ENCODE data around the gene HIGD1B. TPM values are rescaled to one million over a fixed set of nuclear protein-coding genes. Genes with fewer than 3 reads are reported as not detected.
A peak's percentile ranks its signal among the peaks of the same experiment; 100 is the strongest.

HIGD1B gene
- total and polyA plus RNA-seq, 9 donors: 1.1 to 6.8 (median 2.0) TPM

DNA sequence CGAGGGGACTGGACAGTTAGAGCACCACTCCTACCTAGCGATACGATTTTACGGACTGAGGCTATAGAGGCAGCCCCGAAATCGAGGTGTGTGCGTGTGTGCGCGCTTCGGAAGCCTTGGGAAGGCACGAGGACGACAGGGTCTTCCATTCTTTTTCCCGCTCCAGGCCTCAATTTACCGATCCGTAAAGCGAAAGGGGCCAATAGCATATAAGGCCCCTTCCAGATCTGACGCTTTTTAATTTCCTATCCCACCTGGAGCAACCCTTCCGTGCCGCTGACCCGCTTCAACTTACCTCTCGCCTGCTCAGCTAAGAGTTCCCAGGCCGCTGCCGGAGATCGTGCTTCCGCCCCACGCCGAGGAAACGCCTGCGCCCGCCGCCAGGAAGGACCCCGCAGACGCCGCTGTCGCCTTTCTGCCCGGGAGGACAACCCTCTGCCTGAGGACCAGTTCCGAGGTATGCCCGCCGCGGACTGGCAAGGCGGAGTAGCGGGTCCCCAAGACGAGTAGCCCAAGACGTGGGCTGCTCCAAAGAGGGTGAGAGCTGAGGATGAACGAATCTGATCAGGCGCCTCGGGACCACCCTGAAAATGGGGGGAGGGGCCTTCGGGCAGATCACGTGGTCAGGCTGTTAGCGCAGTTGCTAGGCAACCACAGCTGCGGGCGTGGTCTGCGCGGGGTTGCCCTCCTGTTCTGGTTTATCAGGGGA, 51.5 kb downstream of the HIGD1B start, which contains the start of gene EFTUD2:
EFTUD2 (minus strand) TSS at position 372 of the 709 bp plus-strand sequence. CDS start 4,924 bp downstream, outside the sequence.
- Histone ChIP-seq H3K27ac (peak within 1 kb of the TSS; percentile 73 to 93), H3K9me3 (no peaks in the 10 kb centered on the region), H3K36me3 (no peaks in the 10 kb centered on the region), H3K4me1 (ENCODE audit: insufficient read depth) (peaks cover 4% of the 10 kb centered on the region), H3K27me3 (no peaks in the 10 kb centered on the region), H3K4me3 (peak within 1 kb of the TSS; percentile 73)
- TF ChIP-seq CTCF (IDR thresholded peaks at IDR 0.05) (peak in 2 of 3 donors; percentile 52 to 55), POLR2A (IDR thresholded peaks at IDR 0.05) (peak; percentile 51), EP300 (IDR thresholded peaks at IDR 0.05) (no peak)
- 0% methylated on average over 54 of the region's 54 CpGs for WGBS, 3 donors
- DNase-seq: peak; percentile 92 to 96 (median 95)
- intact Hi-C loops (cut with DNase I): no loop called here

Small RNA genes lying within 50 kb of the gene (small RNA-seq; reads per million reads assigned to genes)
- not detected for gene RN7SL405P

Other genes with a start within 250 kb of the HIGD1B start
- not detected for gene MEIOC, start 191.4 kb upstream of the HIGD1B start, total RNA-seq
- gene MEIOC, start 191.4 kb upstream of the HIGD1B start, polyA plus RNA-seq: under 1 TPM in 1 of 2 donors, not detected in 1; 0.07 TPM
- 10 to 100 TPM in 6 of 7 donors, 1 to 10 TPM in 1; 9.8 to 15.1 (median 11.3) TPM for gene CCDC43, start 158.1 kb upstream of the HIGD1B start, total RNA-seq
- 10 to 100 TPM in 1 of 2 donors, 1 to 10 TPM in 1; 8.4 to 14.9 TPM for gene CCDC43, start 158.1 kb upstream of the HIGD1B start, polyA plus RNA-seq
- gene DBF4B, start 139.2 kb upstream of the HIGD1B start, total RNA-seq: 1 to 10 TPM; 3.1 to 9.7 (median 6.7) TPM
- 1 to 10 TPM; 5.6 to 6.8 TPM for gene DBF4B, start 139.2 kb upstream of the HIGD1B start, polyA plus RNA-seq
- 1 to 10 TPM in 4 of 7 donors, under 1 TPM in 3; 0.12 to 2.3 (median 1.5) TPM for gene ADAM11, start 88.9 kb upstream of the HIGD1B start, total RNA-seq
- gene ADAM11, start 88.9 kb upstream of the HIGD1B start, polyA plus RNA-seq: 1 to 10 TPM in 1 of 2 donors, under 1 TPM in 1; 0.17 to 1.1 TPM
- 1 to 10 TPM; 1.3 to 6.4 (median 4.3) TPM for gene GJC1, start 17.6 kb upstream of the HIGD1B start, total RNA-seq
- 10 to 100 TPM in 1 of 2 donors, 1 to 10 TPM in 1; 3.8 to 18.4 TPM for gene GJC1, start 17.6 kb upstream of the HIGD1B start, polyA plus RNA-seq
- gene EFTUD2, start 51.6 kb downstream of the HIGD1B start, total RNA-seq: 10 to 100 TPM; 28.4 to 78.7 (median 62.5) TPM
- 100 to 1,000 TPM in 1 of 2 donors, 10 to 100 TPM in 1; 22.2 to 111 TPM for gene EFTUD2, start 51.6 kb downstream of the HIGD1B start, polyA plus RNA-seq
- gene GFAP, start 67.6 kb downstream of the HIGD1B start, total RNA-seq: 1 to 10 TPM in 2 of 7 donors, under 1 TPM in 4, not detected in 1; 0.08 to 1.8 (median 0.49) TPM
- gene GFAP, start 67.6 kb downstream of the HIGD1B start, polyA plus RNA-seq: under 1 TPM; 0.27 to 0.97 TPM
- gene KIF18B, start 99.9 kb downstream of the HIGD1B start, total RNA-seq: under 1 TPM in 4 of 7 donors, not detected in 3; 0.10 to 0.79 (median 0.20) TPM
- under 1 TPM; 0.13 to 0.19 TPM for gene KIF18B, start 99.9 kb downstream of the HIGD1B start, polyA plus RNA-seq
- gene C1QL1, start 120.4 kb downstream of the HIGD1B start, total RNA-seq: 1 to 10 TPM in 3 of 7 donors, under 1 TPM in 2, not detected in 2; 0.20 to 6.0 (median 1.1) TPM
- gene C1QL1, start 120.4 kb downstream of the HIGD1B start, polyA plus RNA-seq: under 1 TPM in 1 of 2 donors, not detected in 1; 0.64 TPM
- gene DCAKD, start 203.7 kb downstream of the HIGD1B start, total RNA-seq: 10 to 100 TPM; 30.9 to 62.3 (median 48.0) TPM
- 10 to 100 TPM; 19.8 to 27.0 TPM for gene DCAKD, start 203.7 kb downstream of the HIGD1B start, polyA plus RNA-seq
- 10 to 100 TPM; 25.5 to 91.4 (median 79.3) TPM for gene NMT1, start 213.4 kb downstream of the HIGD1B start, total RNA-seq
- gene NMT1, start 213.4 kb downstream of the HIGD1B start, polyA plus RNA-seq: 10 to 100 TPM; 23.0 to 66.5 TPM

All from ovary (tissue), 9 donors.